HCT116 (cell line): ENCODE measurements around the gene OR6B1. TPM values are rescaled to one million over a fixed set of nuclear protein-coding genes. Genes with fewer than 3 reads are reported as not detected.

Experiments used
- ATAC-seq: fragments of 200-7000 bp; cut with Tn5 transposase; 2 replicates; pipeline ENCODE4 v1.9.1; 2020; ENCODE audit warnings: mild to moderate bottlenecking, moderate library complexity
- BruUV-seq: library from RNA; stranded (reverse); fragments of 400-500 nt; replicated peaks from 2 replicates; lab custom pipeline; 2021; lab: Mats Ljungman, UMichigan
- CTCF ChIA-PET: fragments of 300-600 bp; sonication (Branson Sonifier 250); formaldehyde crosslinking; loops from one replicate; lab custom pipeline; 2021; ENCODE audit warnings: antibody characterized with exemption; lab: Charles Lee
- POLR2A ChIA-PET: fragments of 300-600, 350-600 bp; sonication (Branson Sonifier 250); formaldehyde crosslinking; loops from one replicate; lab custom pipeline; 2021; ENCODE audit warnings: antibody characterized with exemption; lab: Charles Lee
- RAD21 ChIA-PET, 2 experiments: fragments of 300-600 bp; sonication (Branson Sonifier 250); formaldehyde crosslinking; loops; one replicate each; lab custom pipeline; 2023; ENCODE audit warnings: low total read pairs in 2 of 2; ENCODE audit not compliant: uncharacterized antibody in 2 of 2, unreplicated experiment in 2 of 2, low non-redundant PET in 1 of 2; lab: Charles Lee
- DNase-seq: peaks from one replicate; pipeline ENCODE4 v3.0.0-alpha.2; 2010; ENCODE audit warnings: low read depth, low spot score
- H2AFZ ChIP-seq: fragments of 200-600 bp; shearing (Covaris generic), sonication (generic); 2 replicates; pipeline ENCODE4 v1.6.1; 2017; ENCODE audit warnings: low read depth, mixed run types, mixed read lengths, antibody characterized with exemption, low read length; ENCODE audit not compliant: poor library complexity, severe bottlenecking
- H3K27ac ChIP-seq: 2 replicates; pipeline ENCODE4 v1.5.1; 2012; ENCODE audit warnings: low read depth, low read length
- H3K27me3 ChIP-seq: fragments of 200-600 bp; sonication (generic); 2 replicates; pipeline ENCODE4 v1.6.1; 2016; ENCODE audit warnings: mixed run types, low read length, mixed read lengths; ENCODE audit not compliant: insufficient read depth
- H3K36me3 ChIP-seq, 2 experiments: fragments of 200-500 bp in 1 of 2; fragments of 200-600 bp in 1 of 2; sonication (Bioruptor generic) in 1 of 2; sonication (generic) in 1 of 2; 2 replicates each; pipeline versions ENCODE4 v1.5.1 to v1.6.1; 2014 to 2016; ENCODE audit warnings: low read length in 2 of 2, inconsistent platforms in 1 of 2, mixed read lengths in 1 of 2, mixed run types in 1 of 2; ENCODE audit not compliant: insufficient read depth in 2 of 2, control insufficient read depth in 1 of 2
- H3K4me1 ChIP-seq, 2 experiments: fragments of 200-600 bp in 1 of 2; sonication (generic) in 1 of 2; 2 replicates each; pipeline versions ENCODE4 v1.5.1 to v1.6.1; 2012 to 2017; ENCODE audit warnings: low read length in 2 of 2, inconsistent platforms in 1 of 2, mild to moderate bottlenecking in 1 of 2, mixed read lengths in 1 of 2, mixed run types in 1 of 2, moderate library complexity in 1 of 2; ENCODE audit not compliant: insufficient read depth in 2 of 2, control insufficient read depth in 1 of 2
- H3K4me2 ChIP-seq: fragments of 200-600 bp; sonication (generic); 2 replicates; pipeline ENCODE4 v1.6.1; 2017; ENCODE audit warnings: mixed run types, low read length, mixed read lengths
- H3K4me3 ChIP-seq, 2 experiments: fragments of 200-600 bp in 1 of 2; sonication (generic) in 1 of 2; replicated peaks in 1 of 2; 2 replicates each; pipeline ENCODE4 v1.5.1; 2011 to 2016; ENCODE audit warnings: low read length in 2 of 2, control low read depth in 1 of 2, low read depth in 1 of 2, mild to moderate bottlenecking in 1 of 2, mixed read lengths in 1 of 2, mixed run types in 1 of 2
- H3K79me2 ChIP-seq: fragments of 200-600 bp; sonication (generic); 2 replicates; pipeline ENCODE4 v1.6.1; 2017; ENCODE audit warnings: mild to moderate bottlenecking, mixed run types, low read length, moderate library complexity, mixed read lengths; ENCODE audit not compliant: insufficient read depth
- H3K9ac ChIP-seq: fragments of 200-600 bp; sonication (generic); 2 replicates; pipeline ENCODE4 v1.6.1; 2016; ENCODE audit warnings: low read length, mixed read lengths
- H3K9me2 ChIP-seq: fragments of 200-600 bp; sonication (generic), shearing (Covaris generic); 2 replicates; pipeline ENCODE4 v1.6.1; 2017; ENCODE audit warnings: mixed run types, mild to moderate bottlenecking, moderate library complexity; ENCODE audit not compliant: insufficient read depth
- H3K9me3 ChIP-seq, 2 experiments: fragments of 200-500 bp in 1 of 2; fragments of 200-600 bp in 1 of 2; sonication (Bioruptor generic) in 1 of 2; sonication (generic) in 1 of 2; 2 replicates each; pipeline ENCODE4 v1.6.1; 2014 to 2017; ENCODE audit warnings: low read length in 2 of 2, mixed read lengths in 2 of 2, inconsistent platforms in 1 of 2, low read depth in 1 of 2, mild to moderate bottlenecking in 1 of 2, mixed run types in 1 of 2, moderate library complexity in 1 of 2; ENCODE audit not compliant: control insufficient read depth in 1 of 2, insufficient read depth in 1 of 2
- H4K20me1 ChIP-seq: fragments of 200-600 bp; sonication (generic), shearing (Covaris generic); 2 replicates; pipeline ENCODE4 v1.6.1; 2017; ENCODE audit warnings: mixed run types, mild to moderate bottlenecking, moderate library complexity; ENCODE audit not compliant: insufficient read depth
- ATF3 ChIP-seq: IDR thresholded peaks from 2 replicates; pipeline ENCODE4 v1.6.1; 2012
- CBX3 ChIP-seq: IDR thresholded peaks from 2 replicates; pipeline ENCODE4 v1.6.1; 2012; ENCODE audit warnings: low read depth
- CEBPB ChIP-seq: IDR thresholded peaks from 2 replicates; pipeline ENCODE4 v1.6.1; 2012; ENCODE audit warnings: low read depth
- CTCF ChIP-seq, 3 experiments: fragments of 200-600 bp in 1 of 3; sonication (generic) in 1 of 3; IDR thresholded peaks in 2 of 3; conservative IDR thresholded peaks in 1 of 3; 2 replicates each; pipeline ENCODE4 v1.5.1; 2012 to 2017; ENCODE audit warnings: low read depth in 2 of 3, low read length in 2 of 3, antibody characterized with exemption in 1 of 3, borderline replicate concordance in 1 of 3, control low read depth in 1 of 3, mild to moderate bottlenecking in 1 of 3, mixed read lengths in 1 of 3, mixed run types in 1 of 3, moderate library complexity in 1 of 3; ENCODE audit not compliant: insufficient read depth in 1 of 3
- EGR1 ChIP-seq: IDR thresholded peaks from 2 replicates; pipeline ENCODE4 v1.6.1; 2012; ENCODE audit warnings: low read depth
- EZH2 ChIP-seq: fragments of 200-600 bp; sonication (generic); IDR thresholded peaks from 2 replicates; pipeline ENCODE4 v1.6.1; 2017; ENCODE audit warnings: antibody characterized with exemption, mixed run types
- EZH2phosphoT487 ChIP-seq: fragments of 200-600 bp; IDR thresholded peaks from 2 replicates; pipeline ENCODE4 v1.6.1; 2018; ENCODE audit warnings: antibody characterized with exemption, borderline replicate concordance
- FOSL1 ChIP-seq: IDR thresholded peaks from 2 replicates; pipeline ENCODE4 v1.6.1; 2012; ENCODE audit warnings: low read depth
- JUND ChIP-seq: IDR thresholded peaks from 2 replicates; pipeline ENCODE4 v1.6.1; 2012
- MAX ChIP-seq: IDR thresholded peaks from 2 replicates; pipeline ENCODE4 v1.6.1; 2012
- POLR2A ChIP-seq: IDR thresholded peaks from 2 replicates; pipeline ENCODE4 v1.7.0; 2011; ENCODE audit warnings: borderline replicate concordance; ENCODE audit not compliant: insufficient read depth, insufficient read length; ENCODE audit errors: extremely low read depth
- RAD21 ChIP-seq: IDR thresholded peaks from 2 replicates; pipeline ENCODE4 v1.6.1; 2012; ENCODE audit warnings: low read depth, mild to moderate bottlenecking
- REST ChIP-seq: IDR thresholded peaks from 2 replicates; pipeline ENCODE4 v1.6.1; 2012; ENCODE audit warnings: low read depth
- SIN3A ChIP-seq: IDR thresholded peaks from 2 replicates; pipeline ENCODE4 v1.6.1; 2012; ENCODE audit warnings: low read depth
- SP1 ChIP-seq: IDR thresholded peaks from 2 replicates; pipeline ENCODE4 v1.6.1; 2012; ENCODE audit warnings: low read depth
- SRF ChIP-seq: IDR thresholded peaks from 2 replicates; pipeline ENCODE4 v1.6.1; 2012; ENCODE audit warnings: low read depth
- YY1 ChIP-seq: IDR thresholded peaks from 2 replicates; pipeline ENCODE4 v1.6.1; 2011; ENCODE audit warnings: low read length, low read depth, moderate library complexity, mild to moderate bottlenecking; ENCODE audit not compliant: insufficient replicate concordance; ENCODE audit errors: extremely low read depth
- ZBTB33 ChIP-seq: IDR thresholded peaks from 2 replicates; pipeline ENCODE4 v1.6.1; 2011; ENCODE audit warnings: mild to moderate bottlenecking, low read length, moderate library complexity; ENCODE audit not compliant: insufficient replicate concordance; ENCODE audit errors: extremely low read depth
- ZFX ChIP-seq: fragments of 450-650 bp; IDR thresholded peaks from 2 replicates; pipeline ENCODE4 v1.6.1; 2017
- ZNF274 ChIP-seq: fragments of 200-500 bp; sonication (Bioruptor generic); IDR thresholded peaks from 2 replicates; pipeline ENCODE4 v1.6.1; 2014; ENCODE audit warnings: mild to moderate bottlenecking, low read depth, low read length, inconsistent platforms
- intact Hi-C: fragments of 100-400 bp; cut with micrococcal nuclease; formaldehyde crosslinking; loops from 2 replicates; pipeline ENCODE4 v1.10.0; 2022
- total RNA-seq: library from RNA; stranded (reverse); gene quantifications from one replicate; pipeline ENCODE4 v1.2.1, GENCODE V29; 2021; ENCODE audit not compliant: unreplicated experiment

Gene OR6B1
- total RNA-seq, 1 experiment from 2014 or later = not detected

- no peaks in the 10 kb centered on the region for H3K79me2 ChIP-seq
- no TSS peak for BruUV-seq
- ChIA-PET POLR2A (no interaction called here), RAD21 (no interaction called here), CTCF (no interaction called here)
- no peaks in the 10 kb centered on the region for H3K4me1 ChIP-seq
- DNase-seq (no peak), ATAC-seq (no peak)
- H3K27me3 ChIP-seq = no peaks in the 10 kb centered on the region
- H4K20me1 ChIP-seq = no peaks in the 10 kb centered on the region
- H3K9ac ChIP-seq = no peak overlapping the region
- H3K36me3 ChIP-seq = no peaks in the 10 kb centered on the region
- no peak overlapping the region for H3K4me3 ChIP-seq
- H3K9me3 ChIP-seq = no peaks in the 10 kb centered on the region
- intact Hi-C loops = no loop called here
- no peak overlapping the region for H2AFZ ChIP-seq
- H3K4me2 ChIP-seq = no peak overlapping the region
- H3K27ac ChIP-seq = no peak overlapping the region
- H3K9me2 ChIP-seq = no peaks in the 10 kb centered on the region; the same call in 1 of the 2 replicates
- TF ChIP-seq REST (no peak), MAX (no peak), SRF (no peak), FOSL1 (no peak), POLR2A (no peak), ATF3 (no peak), EGR1 (no peak), RAD21 (no peak), ZNF274 (no peak), SP1 (no peak), CTCF (IDR thresholded peaks at IDR 0.05 in 2 of 3, conservative IDR thresholded peaks at IDR 0.05 in 1 of 3; ENCODE audit: borderline replicate concordance in 1 of 3, insufficient read depth in 1 of 3, low read depth in 2 of 3, low read length in 2 of 3) (no peak), ZBTB33 (no peak), EZH2 (no peak), CBX3 (no peak), CEBPB (no peak), SIN3A (no peak), JUND (no peak), EZH2phosphoT487 (no peak), YY1 (no peak), ZFX (no peak)
Measured at GRCh38 chr7:143987513-143987912, 12.6 kb upstream of the OR6B1 start.
